GM18870 (cell line): ENCODE results near the gene MRGPRF.

Experiments
- ATAC-seq: cut with Tn5 transposase; IDR thresholded peaks from one replicate; pipeline ENCODE4 v1.9.1; 2021; ENCODE audit warnings: moderate library complexity; ENCODE audit not compliant: unreplicated experiment

Gene MRGPRF

DNA sequence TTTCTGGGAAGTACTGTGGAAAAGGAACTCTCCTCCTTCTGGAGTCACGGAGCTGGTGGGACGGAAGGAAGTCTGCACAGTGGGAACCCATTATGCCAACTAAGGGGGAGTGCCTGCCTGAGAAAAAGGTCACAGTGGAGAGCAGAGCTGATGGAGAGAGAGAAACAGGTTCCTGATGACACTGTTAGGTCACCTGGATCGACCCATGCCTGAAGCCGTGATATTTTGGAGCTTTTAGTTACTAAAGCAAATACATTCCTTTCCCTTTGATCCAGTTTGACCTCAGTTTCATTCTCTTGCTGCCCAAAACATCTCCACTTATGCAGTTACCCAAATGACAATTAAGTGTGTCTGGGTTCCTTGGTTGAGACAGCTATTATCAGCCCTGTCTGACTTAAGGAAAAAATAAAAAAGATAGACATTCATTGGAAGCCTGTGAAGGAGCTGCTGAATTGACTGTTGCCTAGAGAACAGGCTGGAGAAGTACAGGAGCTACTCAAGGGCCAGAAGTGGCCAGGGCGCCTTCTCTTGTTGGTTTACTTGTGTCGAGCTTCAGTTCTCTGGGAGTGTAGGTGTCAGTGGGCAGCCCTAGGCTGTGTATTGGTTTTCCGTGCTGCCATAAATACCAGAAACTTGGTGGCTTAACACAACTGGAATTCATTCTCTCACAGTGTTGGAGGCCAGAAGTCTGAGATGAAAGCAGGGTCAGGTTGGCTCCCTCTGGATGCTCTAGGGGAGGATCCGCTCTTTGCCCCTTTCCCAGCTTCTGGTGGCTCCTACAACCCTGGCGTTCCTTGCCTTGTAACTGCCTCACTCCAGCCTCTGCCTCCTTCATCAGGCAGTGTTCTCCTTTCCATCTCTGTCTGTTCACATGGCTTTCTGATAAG lies 45.9 kb downstream of the MRGPRF start:
- ATAC-seq: no peak

DNA sequence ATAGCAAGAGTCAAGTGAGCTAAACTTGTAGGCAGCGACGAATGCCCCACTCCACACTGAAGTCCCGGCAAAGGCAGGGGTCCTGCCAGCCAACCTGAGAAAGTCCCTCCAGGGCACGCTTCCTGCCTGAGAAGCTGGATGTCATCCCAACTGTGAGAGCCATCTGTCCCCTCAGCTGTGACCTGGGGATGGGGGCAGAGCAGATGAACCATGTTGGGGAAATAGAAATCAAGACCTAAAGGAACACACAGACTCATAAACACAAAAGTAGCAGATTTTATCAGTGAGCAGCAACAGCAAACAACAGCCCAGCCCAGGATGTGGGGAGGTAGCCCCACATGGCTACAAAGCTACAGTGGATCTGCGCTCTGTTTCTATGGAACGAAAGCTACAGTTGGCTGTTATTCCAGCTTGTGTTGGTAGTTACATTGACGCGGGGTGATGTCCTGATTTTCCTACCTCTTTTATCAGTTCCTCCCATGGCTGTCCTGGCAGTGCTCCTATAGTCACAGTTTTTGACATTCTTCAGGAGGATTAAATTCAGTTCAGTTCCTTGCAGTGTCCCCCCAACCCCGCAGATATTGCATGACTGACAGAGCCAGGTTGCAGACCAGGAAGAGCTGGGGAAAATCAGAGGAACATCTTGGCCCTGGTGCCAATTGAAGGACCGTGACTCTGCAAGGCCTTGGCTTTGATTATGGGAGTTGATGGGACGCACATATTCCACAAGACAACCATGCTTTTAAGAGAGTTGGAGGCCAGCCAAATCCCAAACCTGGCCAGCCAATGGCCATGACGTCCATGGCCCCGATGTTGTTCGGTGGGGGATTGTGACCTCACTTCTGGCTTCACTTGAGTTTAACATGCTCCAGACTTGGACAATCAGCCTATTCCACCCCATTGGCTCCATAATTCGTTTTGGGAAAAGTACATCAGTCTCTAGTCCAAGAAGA lies 46.9 kb downstream of the MRGPRF start:
- no peak for ATAC-seq

DNA sequence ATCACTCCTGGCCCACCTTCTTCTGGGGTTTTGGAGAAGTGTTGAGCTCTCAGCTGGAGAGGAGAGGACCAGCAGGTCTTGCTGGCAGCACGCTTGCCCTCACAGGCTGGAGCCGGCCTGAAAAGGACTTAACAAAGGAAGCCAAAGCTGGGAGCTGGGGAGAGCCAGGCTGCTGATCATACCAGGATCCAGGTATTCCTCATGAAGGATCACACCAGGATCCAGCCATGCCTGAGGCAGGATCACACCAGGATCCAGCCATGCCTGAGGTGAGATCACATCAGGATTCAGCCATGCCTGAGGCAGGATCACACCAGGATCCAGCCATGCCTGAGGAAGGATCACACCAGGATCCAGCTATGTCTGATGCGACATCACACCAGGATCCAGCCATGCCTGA lies 49.3 kb downstream of the MRGPRF start:
- no peak for ATAC-seq

- ATAC-seq: no peak
Observed at GRCh38 chr11:68962527-68963250, 50.4 kb downstream of the MRGPRF start.

DNA sequence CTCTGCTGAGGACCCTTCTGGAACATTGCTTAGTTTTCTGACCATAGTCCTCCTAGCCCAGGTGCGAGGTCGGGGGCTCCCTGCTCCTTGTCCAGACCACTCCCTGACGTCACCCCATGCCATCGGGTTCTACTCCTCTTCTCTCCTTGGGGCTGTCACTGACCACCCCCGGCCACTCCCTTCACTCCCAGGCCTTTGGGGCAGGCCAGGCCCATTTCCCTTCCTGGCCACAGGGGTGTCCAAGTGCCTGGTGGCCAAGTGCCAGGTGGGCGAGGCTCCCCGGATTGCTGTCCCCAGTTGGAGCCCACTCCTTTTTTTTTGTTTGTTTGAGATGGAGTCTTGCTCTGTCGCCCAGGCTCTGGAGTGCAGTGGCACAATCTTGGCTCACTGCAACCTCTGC lies 51.8 kb downstream of the MRGPRF start:
- no peak for ATAC-seq

DNA sequence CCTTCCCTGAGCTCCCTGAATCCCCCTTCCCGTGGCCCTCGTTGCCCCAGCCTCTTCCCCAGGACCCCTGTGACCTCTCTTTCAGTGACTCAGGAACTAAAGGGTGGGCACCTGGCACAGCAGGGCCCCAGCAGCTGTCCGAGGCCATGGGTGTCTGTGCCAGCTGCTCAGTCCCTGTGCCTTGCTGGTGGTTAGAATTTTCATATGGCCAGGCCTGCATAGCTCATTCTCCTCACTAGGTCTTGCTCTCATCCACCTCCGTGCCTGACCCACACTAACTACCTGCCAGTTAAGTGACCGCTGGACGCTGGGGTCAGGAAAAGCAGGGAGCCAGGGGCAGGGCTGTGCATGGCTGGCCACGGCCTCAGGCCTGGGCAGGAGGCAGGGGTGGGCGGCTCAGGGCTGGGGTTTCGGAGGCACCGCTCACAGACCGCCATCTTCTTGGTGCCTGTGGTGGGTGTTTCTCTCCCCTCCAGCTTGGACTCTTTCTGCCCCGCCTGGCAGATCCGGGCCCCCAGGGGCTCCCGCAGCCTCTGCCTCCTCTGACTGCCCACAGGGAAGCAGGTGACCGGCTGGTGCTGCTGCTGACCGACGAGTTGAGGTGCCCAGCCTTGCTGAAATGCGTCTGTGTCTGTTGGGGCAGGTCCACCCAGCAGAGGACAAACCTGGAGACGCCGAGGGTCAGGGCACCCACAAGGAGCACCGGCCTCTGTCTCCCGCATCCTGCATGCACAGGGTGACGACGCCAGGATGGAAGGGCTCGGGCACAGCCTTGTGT lies 52.6 kb downstream of the MRGPRF start:
- ATAC-seq: no peak

DNA sequence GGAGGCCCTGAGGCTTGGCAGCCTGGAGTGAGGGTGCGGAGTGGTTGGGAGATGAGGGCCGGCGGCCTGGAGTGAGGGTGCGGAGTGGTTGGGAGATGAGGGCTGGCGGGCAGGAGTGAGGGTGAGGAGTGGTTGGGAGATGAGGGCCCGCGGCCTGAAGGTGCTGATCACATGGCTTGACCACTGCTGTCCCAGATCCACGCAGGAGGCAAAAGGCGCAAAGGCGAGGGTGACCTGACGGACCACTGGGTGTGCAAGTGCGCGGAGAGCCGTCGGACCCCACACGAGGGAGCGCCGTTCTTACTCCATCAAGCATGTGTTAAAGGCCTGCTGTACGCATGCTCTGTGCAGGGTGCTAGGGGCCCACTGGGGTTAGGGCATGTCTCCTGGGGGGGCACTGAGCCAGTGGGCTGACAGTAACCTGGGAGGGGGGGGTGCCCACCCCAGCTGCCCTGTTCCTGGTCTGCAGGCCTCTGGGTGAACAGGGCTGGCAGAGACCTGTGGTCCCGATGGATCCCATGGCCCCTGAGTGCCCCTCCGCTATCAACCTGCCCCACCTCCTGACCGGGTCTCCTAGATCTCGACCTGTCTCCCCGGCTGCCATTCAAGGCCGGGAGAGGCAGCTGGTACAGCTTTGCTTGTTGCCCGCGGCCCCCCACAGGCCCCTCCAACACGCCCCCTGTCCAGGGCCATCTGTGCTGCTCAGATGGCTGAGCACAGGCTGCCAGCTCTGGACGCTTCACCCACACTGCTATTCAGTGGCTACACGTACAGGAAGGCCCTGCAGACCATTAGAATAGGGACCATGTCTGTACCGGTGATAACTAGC lies 53.4 kb downstream of the MRGPRF start:
- no peak for ATAC-seq

DNA sequence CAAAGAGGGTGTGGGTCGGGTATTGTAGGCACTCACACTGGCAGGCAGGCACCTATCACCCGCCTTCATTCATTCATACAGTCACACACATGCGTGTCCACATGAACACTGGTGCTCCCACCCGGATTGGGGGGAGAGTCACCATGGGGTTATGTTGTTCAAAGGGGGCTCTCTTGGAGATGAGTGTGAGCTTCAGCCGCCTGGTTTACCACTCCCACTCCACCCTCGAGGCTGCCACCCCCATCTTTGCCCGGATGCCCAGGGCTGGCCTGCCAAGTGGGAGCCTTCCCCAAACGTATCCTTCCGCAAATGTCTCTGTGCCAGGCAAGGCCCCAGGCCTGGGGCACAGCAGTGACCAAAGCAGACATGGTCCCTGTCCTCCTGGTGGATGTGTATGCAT lies 54.8 kb downstream of the MRGPRF start:
- no peak for ATAC-seq

GRCh38 chr11:68956547-68957254 lies 56.3 kb downstream of the MRGPRF start:
- ATAC-seq: no peak

- no peak for ATAC-seq
Observed at GRCh38 chr11:68956142-68956541, 56.9 kb downstream of the MRGPRF start.

DNA sequence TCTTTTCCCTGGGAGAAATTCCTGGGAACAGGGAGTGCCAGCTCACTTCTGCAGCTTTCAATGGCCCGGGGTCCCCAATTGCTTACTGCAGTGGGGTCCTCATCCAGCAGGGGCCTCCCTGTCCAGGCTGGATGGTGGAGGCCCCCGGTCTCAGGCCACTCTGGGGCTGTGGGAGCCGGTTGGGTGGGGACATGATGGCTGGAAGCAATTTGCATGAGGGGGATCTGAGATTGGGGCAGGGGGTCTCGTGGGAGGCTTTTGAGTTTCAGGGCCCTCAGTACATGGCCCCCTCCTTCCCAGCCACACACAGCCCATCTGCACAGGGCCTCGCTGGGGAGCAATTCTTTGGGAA lies 57.5 kb downstream of the MRGPRF start:
- ATAC-seq: no peak

GRCh38 chr11:68954836-68955606 lies 58.0 kb downstream of the MRGPRF start:
- no peak for ATAC-seq
